GM11168 (cell line): ENCODE measurements around the gene CDK13.
"Not testable (repeated sequence)": the region's sequence is repeated elsewhere in the genome, so short reads cannot be mapped to it uniquely, and the experiment has no call there.

ENCODE experiments used
- in situ Hi-C: fragments of 300-500 bp; cut with MboI; formaldehyde crosslinking; loops from one replicate; pipeline ENCODE4 v1.12.0; 2022; ENCODE audit warnings: low sequenced_read_pairs; ENCODE audit not compliant: unreplicated experiment

The CDK13 gene

DNA sequence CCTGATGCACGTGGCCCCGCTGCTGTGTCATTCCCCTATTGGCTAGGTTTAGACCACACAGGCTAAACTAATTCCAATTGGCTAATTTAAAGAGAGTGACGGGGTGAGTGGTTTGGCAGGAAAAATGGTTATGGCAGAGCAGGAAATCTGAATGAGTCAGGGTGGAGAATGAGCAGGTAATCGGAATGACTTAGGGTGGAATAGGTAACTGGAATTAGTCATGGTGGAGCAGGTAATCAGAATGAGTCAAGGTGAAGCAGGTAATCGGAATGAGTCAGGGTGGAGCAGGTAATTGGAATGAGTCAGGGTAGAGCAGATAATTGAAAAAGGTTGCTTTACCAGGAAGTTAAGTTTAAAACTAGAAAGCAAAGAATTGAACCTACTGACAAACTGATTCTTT is 191.9 kb downstream of the CDK13 start:
- in situ Hi-C loops, result not testable (repeated sequence)

GRCh38 chr7:40145596-40146130 is 195.6 kb downstream of the CDK13 start:
- in situ Hi-C loops, result not testable (repeated sequence)

GRCh38 chr7:40147371-40148246 is 197.6 kb downstream of the CDK13 start:
- in situ Hi-C loops, result no loop called here

DNA sequence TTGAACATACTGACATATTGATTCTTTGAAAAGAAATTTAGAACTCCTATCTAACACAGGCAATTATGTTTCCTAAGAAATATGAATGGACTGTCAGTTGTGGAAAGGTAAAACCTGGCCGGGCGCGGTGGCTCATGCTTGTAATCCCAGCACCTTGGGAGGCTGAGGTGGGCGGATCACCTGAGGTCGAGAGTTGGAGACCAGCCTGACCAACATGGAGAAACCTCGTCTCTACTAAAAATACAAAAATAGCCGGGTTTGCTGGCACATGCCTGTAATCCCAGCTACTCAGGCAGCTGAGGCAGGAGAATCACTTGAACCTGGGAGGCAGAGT is 198.2 kb downstream of the CDK13 start:
- in situ Hi-C loops, result not testable (repeated sequence)

DNA sequence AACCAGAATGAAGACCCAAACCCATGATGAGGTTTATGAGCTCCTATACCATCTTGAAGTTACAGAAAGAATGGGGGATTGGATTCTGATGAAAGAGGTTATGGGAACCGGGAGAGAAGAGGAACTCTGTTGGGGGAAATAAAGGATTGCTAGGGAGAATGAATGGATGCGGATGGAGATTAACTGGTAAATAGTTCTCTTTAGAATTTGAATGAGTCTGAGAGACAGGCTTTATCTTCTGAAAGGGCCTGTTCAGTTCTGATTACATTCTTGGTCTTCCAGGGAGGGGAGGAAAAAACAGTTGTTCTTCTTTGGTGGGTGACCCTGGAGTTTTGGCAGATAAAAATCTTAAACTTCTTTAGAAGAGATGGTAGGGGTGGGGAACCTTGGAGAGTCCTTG is 198.6 kb downstream of the CDK13 start:
- in situ Hi-C loops, result no loop called here
